K562 (cell line): ENCODE results near the gene CELSR2.

Experiments used
- BACH1 ChIP-seq: fragments of 200-800 bp; sonication (Bioruptor generic); IDR thresholded peaks from 2 replicates; pipeline ENCODE4 v1.6.1; 2016; ENCODE audit warnings: missing genetic modification characterization, missing compliant biosample characterization
- BRCA1 ChIP-seq, 2 experiments: fragments of 450-650 bp in 1 of 2; sonication (generic) in 1 of 2; formaldehyde crosslinking in 1 of 2; IDR thresholded peaks; 2 replicates each; pipeline versions ENCODE4 v1.5.0 to v1.6.1; 2017 to 2020; ENCODE audit warnings: mild to moderate bottlenecking in 1 of 2, missing genetic modification reagents in 1 of 2
- HMG20B ChIP-seq: fragments of 250-450 bp; sonication (Bioruptor Pico); IDR thresholded peaks from 2 replicates; pipeline ENCODE4 v1.5.0; 2021; ENCODE audit warnings: mild to moderate bottlenecking
- NBN ChIP-seq: fragments of 450-650 bp; IDR thresholded peaks from 2 replicates; pipeline ENCODE4 v1.6.1; 2016; ENCODE audit warnings: low read depth, mild to moderate bottlenecking
- NFE2L1 ChIP-seq: fragments of 450-650 bp; IDR thresholded peaks from 2 replicates; pipeline ENCODE4 v1.6.1; 2016; ENCODE audit warnings: missing genetic modification characterization, low read depth, mild to moderate bottlenecking, missing compliant biosample characterization, moderate library complexity, borderline replicate concordance
- POLR2A ChIP-seq: fragments of 450-650 bp; conservative IDR thresholded peaks from 2 replicates; pipeline ENCODE4 v1.6.1; 2016
- RFX1 ChIP-seq: fragments of 450-650 bp; IDR thresholded peaks from 2 replicates; pipeline ENCODE4 v1.6.1; 2016; ENCODE audit warnings: mild to moderate bottlenecking, moderate library complexity
- TAF1 ChIP-seq: IDR thresholded peaks from 2 replicates; pipeline ENCODE4 v1.6.1; 2011; ENCODE audit warnings: mild to moderate bottlenecking, low read length, moderate library complexity; ENCODE audit not compliant: insufficient read depth, control insufficient read depth, severe bottlenecking; ENCODE audit errors: extremely low read depth
- ZNF785 ChIP-seq: fragments of 250-450 bp; sonication (Bioruptor Pico); IDR thresholded peaks from 2 replicates; pipeline ENCODE4 v1.4.0; 2020; ENCODE audit warnings: mild to moderate bottlenecking
- TF ChIP-seq, protein P1 (sequence below), 3 experiments: IDR thresholded peaks in 2 of 3; conservative IDR thresholded peaks in 1 of 3; 2 replicates each; pipeline ENCODE4 v1.5.1; 2011 to 2012; ENCODE audit warnings: low read length in 3 of 3, mild to moderate bottlenecking in 3 of 3, control low read depth in 2 of 3, improper control_type of control experiment in 1 of 3, inconsistent platforms in 1 of 3, low read depth in 1 of 3, mixed read lengths in 1 of 3, moderate library complexity in 1 of 3; ENCODE audit not compliant: insufficient read depth in 2 of 3
- TF ChIP-seq, protein P2 (sequence below), 2 experiments: fragments of 450-650 bp; conservative IDR thresholded peaks; 2 replicates each; pipeline ENCODE4 v1.6.1; 2017; ENCODE audit warnings: mild to moderate bottlenecking in 2 of 2, moderate library complexity in 2 of 2

DNA sequence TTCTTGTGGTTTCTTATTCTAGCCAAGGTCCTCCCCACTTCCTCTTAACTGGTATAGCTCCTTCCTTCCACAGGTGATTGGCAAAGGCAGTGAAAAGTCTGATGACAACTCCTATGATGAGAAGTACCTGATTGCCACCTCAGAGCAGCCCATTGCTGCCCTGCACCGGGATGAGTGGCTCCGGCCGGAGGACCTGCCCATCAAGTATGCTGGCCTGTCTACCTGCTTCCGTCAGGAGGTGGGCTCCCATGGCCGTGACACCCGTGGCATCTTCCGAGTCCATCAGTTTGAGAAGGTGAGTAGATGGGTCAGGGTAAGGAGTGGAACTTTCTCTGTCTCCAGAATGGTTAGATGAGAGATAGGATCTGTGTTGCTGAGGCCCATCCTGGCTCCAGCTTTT is 14.2 kb upstream of the CELSR2 start:
- TF ChIP-seq BACH1 (no peak), HMG20B (CRISPR knock-in tag) (no peak), ZNF785 (no peak), NBN (no peak), BRCA1 (IDR thresholded peaks at IDR 0.05) (no peak), BRCA1 (CRISPR knock-in tag; IDR thresholded peaks at IDR 0.05) (no peak), TAF1 (no peak), POLR2A (no peak), NFE2L1 (no peak), RFX1 (no peak)
- TF ChIP-seq, protein P1, sequence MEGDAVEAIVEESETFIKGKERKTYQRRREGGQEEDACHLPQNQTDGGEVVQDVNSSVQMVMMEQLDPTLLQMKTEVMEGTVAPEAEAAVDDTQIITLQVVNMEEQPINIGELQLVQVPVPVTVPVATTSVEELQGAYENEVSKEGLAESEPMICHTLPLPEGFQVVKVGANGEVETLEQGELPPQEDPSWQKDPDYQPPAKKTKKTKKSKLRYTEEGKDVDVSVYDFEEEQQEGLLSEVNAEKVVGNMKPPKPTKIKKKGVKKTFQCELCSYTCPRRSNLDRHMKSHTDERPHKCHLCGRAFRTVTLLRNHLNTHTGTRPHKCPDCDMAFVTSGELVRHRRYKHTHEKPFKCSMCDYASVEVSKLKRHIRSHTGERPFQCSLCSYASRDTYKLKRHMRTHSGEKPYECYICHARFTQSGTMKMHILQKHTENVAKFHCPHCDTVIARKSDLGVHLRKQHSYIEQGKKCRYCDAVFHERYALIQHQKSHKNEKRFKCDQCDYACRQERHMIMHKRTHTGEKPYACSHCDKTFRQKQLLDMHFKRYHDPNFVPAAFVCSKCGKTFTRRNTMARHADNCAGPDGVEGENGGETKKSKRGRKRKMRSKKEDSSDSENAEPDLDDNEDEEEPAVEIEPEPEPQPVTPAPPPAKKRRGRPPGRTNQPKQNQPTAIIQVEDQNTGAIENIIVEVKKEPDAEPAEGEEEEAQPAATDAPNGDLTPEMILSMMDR (IDR thresholded peaks at IDR 0.05 in 2 of 3, conservative IDR thresholded peaks at IDR 0.05 in 1 of 3; ENCODE audit: insufficient read depth in 2 of 3, low read depth in 1 of 3, low read length in 3 of 3), result no peak
- TF ChIP-seq, protein P2, sequence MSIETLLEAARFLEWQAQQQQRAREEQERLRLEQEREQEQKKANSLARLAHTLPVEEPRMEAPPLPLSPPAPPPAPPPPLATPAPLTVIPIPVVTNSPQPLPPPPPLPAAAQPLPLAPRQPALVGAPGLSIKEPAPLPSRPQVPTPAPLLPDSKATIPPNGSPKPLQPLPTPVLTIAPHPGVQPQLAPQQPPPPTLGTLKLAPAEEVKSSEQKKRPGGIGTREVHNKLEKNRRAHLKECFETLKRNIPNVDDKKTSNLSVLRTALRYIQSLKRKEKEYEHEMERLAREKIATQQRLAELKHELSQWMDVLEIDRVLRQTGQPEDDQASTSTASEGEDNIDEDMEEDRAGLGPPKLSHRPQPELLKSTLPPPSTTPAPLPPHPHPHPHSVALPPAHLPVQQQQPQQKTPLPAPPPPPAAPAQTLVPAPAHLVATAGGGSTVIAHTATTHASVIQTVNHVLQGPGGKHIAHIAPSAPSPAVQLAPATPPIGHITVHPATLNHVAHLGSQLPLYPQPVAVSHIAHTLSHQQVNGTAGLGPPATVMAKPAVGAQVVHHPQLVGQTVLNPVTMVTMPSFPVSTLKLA (conservative IDR thresholded peaks at IDR 0.05), result no peak
